OCI-LY3 (cell line): ENCODE measurements around the gene SLC6A4.

ENCODE experiments used
- EZH2phosphoT487 ChIP-seq: fragments of 200-600 bp; shearing (Covaris generic); IDR thresholded peaks from 2 replicates; pipeline ENCODE4 v1.6.1; 2018; ENCODE audit warnings: antibody characterized with exemption, mixed run types, low read depth
- TF ChIP-seq, protein P1 (sequence below): fragments of 200-600, 300-600 bp; sonication (generic); IDR thresholded peaks from 2 replicates; pipeline ENCODE4 v1.5.1; 2014; ENCODE audit warnings: antibody characterized with exemption, low read length, low read depth

DNA sequence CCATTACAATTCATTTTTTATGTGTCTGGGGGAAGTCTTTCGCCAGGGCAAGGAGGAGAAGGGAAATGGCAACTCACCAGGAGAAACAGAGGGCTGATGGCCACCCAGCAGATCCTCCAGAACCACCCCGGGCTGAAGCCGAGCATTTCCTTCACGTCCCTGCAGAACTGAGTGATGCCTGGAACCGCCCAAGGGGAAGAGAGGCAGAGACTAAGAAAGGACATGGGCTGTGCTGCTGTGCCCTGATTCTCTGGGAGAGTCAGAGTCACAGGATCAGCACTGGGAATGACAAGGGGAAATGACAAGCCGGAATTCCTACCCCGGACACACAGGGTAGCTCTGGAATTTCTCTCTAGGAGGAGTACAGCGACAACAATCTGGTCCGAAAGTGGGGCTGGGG, 27.8 kb downstream of the SLC6A4 start:
- TF ChIP-seq, protein P1, sequence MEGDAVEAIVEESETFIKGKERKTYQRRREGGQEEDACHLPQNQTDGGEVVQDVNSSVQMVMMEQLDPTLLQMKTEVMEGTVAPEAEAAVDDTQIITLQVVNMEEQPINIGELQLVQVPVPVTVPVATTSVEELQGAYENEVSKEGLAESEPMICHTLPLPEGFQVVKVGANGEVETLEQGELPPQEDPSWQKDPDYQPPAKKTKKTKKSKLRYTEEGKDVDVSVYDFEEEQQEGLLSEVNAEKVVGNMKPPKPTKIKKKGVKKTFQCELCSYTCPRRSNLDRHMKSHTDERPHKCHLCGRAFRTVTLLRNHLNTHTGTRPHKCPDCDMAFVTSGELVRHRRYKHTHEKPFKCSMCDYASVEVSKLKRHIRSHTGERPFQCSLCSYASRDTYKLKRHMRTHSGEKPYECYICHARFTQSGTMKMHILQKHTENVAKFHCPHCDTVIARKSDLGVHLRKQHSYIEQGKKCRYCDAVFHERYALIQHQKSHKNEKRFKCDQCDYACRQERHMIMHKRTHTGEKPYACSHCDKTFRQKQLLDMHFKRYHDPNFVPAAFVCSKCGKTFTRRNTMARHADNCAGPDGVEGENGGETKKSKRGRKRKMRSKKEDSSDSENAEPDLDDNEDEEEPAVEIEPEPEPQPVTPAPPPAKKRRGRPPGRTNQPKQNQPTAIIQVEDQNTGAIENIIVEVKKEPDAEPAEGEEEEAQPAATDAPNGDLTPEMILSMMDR = no peak
- no peak for TF ChIP-seq EZH2phosphoT487
